SK-N-SH (cell line): ENCODE measurements around the gene HIPK3.

Source experiments
- CTCF ChIP-seq: fragments of 200-600 bp; sonication (generic); IDR thresholded peaks from 2 replicates; pipeline ENCODE4 v1.6.1; 2017; ENCODE audit warnings: antibody characterized with exemption, mild to moderate bottlenecking, moderate library complexity
- EZH2phosphoT487 ChIP-seq: fragments of 200-600 bp; sonication (generic); IDR thresholded peaks from 2 replicates; pipeline ENCODE4 v1.6.1; 2017; ENCODE audit warnings: low read depth, mixed run types, mild to moderate bottlenecking, antibody characterized with exemption, moderate library complexity, borderline replicate concordance
- POLR2AphosphoS5 ChIP-seq: IDR thresholded peaks from 2 replicates; pipeline ENCODE4 v1.6.1; 2012; ENCODE audit warnings: low read depth, low read length
- SIN3A ChIP-seq: IDR thresholded peaks from 2 replicates; pipeline ENCODE4 v1.6.1; 2012; ENCODE audit warnings: low read depth, mild to moderate bottlenecking, low read length, moderate library complexity, borderline replicate concordance
- TAF1 ChIP-seq: IDR thresholded peaks from 2 replicates; pipeline ENCODE4 v1.6.1; 2012; ENCODE audit warnings: low read depth, mild to moderate bottlenecking, low read length, moderate library complexity, borderline replicate concordance
- ZBTB33 ChIP-seq: IDR thresholded peaks from 2 replicates; pipeline ENCODE4 v1.4.0; 2012; ENCODE audit warnings: low read depth, borderline replicate concordance

GRCh38 chr11:33329705-33330329 lies 72.6 kb downstream of the HIPK3 start:
- TF ChIP-seq POLR2AphosphoS5 (no peak), CTCF (peak; percentile 77), SIN3A (no peak), TAF1 (no peak), EZH2phosphoT487 (no peak), ZBTB33 (no peak)
